HepG2 (cell line): ENCODE data around the gene DPP3. TPM values are rescaled to one million over a fixed set of nuclear protein-coding genes. Genes with fewer than 3 reads are reported as not detected.

Experiments used
- ATAC-seq: fragments of 200-7000 bp; cut with Tn5 transposase; 3 replicates; pipeline ENCODE4 v1.9.1; 2020; ENCODE audit warnings: mild to moderate bottlenecking, moderate library complexity
- BruUV-seq: library from RNA; stranded (reverse); fragments of 400-500 nt; replicated peaks from 2 replicates; lab custom pipeline; 2021; lab: Mats Ljungman, UMichigan
- CTCF ChIA-PET: fragments of 300-600 bp; formaldehyde crosslinking; extraction: SDS; loops from one replicate; lab custom pipeline; 2021; ENCODE audit warnings: low total read pairs, inconsistent platforms, low intra/inter-chr PET ratio; lab: Yijun Ruan, JAX
- POLR2A ChIA-PET: fragments of 350-600 bp; sonication (Branson Sonifier 250); formaldehyde crosslinking; loops from one replicate; lab custom pipeline; 2020; ENCODE audit warnings: antibody characterized with exemption, inconsistent platforms; lab: Yijun Ruan, JAX
- DNase-seq: peaks from one replicate; pipeline ENCODE4 v3.0.0-alpha.2; 2015; ENCODE audit warnings: low spot score
- FAIRE-seq: peaks from 3 replicates; lab custom pipeline; 2011; peaks lifted over from hg19 to GRCh38; lab: Jason Lieb, UNC
- H2AFZ ChIP-seq: one replicate; pipeline ENCODE4 v1.6.1; 2011; ENCODE audit warnings: low read length, inconsistent platforms
- H3K27ac ChIP-seq: fragments of 300-600 bp; 3 replicates; pipeline ENCODE4 v1.8.0; 2011; ENCODE audit warnings: mixed run types, mild to moderate bottlenecking, mixed read lengths, low read length, inconsistent platforms; ENCODE audit not compliant: insufficient read depth; ENCODE audit errors: extremely low read length
- H3K27me3 ChIP-seq, 2 experiments: fragments of 200-600 bp in 1 of 2; 2 replicates in 1 of 2; 3 replicates in 1 of 2; pipeline versions ENCODE4 v1.6.0 to v1.8.0; 2011; ENCODE audit warnings: low read length in 2 of 2, mild to moderate bottlenecking in 2 of 2, moderate library complexity in 2 of 2, inconsistent platforms in 1 of 2; ENCODE audit not compliant: insufficient read depth in 2 of 2, control insufficient read depth in 1 of 2
- H3K36me3 ChIP-seq, 2 experiments: fragments of 200-600 bp in 1 of 2; replicated peaks in 1 of 2; 2 replicates in 1 of 2; 3 replicates in 1 of 2; pipeline versions ENCODE4 v1.5.1 to v1.8.0; 2011; ENCODE audit warnings: low read length in 2 of 2, inconsistent platforms in 1 of 2; ENCODE audit not compliant: insufficient read depth in 2 of 2, control insufficient read depth in 1 of 2
- H3K4me1 ChIP-seq: 2 replicates; pipeline ENCODE4 v1.5.1; 2012; ENCODE audit warnings: low read length, inconsistent platforms; ENCODE audit not compliant: insufficient read depth
- H3K4me2 ChIP-seq: 2 replicates; pipeline ENCODE4 v1.6.0; 2011; ENCODE audit warnings: low read depth, low read length, inconsistent platforms
- H3K4me3 ChIP-seq, 3 experiments: fragments of 200-600 bp in 1 of 3; sonication (generic), shearing (Covaris generic) in 1 of 3; replicated peaks in 1 of 3; 2 replicates each; pipeline ENCODE4 v1.5.1; 2011 to 2016; ENCODE audit warnings: low read length in 3 of 3, inconsistent platforms in 2 of 3, low read depth in 2 of 3, mild to moderate bottlenecking in 2 of 3, control low read depth in 1 of 3, mixed read lengths in 1 of 3; ENCODE audit not compliant: insufficient read depth in 1 of 3
- H3K79me2 ChIP-seq: one replicate; pipeline ENCODE4 v1.6.1; 2011; ENCODE audit warnings: low read length, inconsistent platforms; ENCODE audit not compliant: insufficient read depth
- H3K9ac ChIP-seq: 2 replicates; pipeline ENCODE4 v1.6.0; 2011; ENCODE audit warnings: mild to moderate bottlenecking, low read depth, low read length, inconsistent platforms; ENCODE audit not compliant: insufficient read depth
- H3K9me3 ChIP-seq: 2 replicates; pipeline ENCODE4 v1.5.1; 2012; ENCODE audit warnings: mild to moderate bottlenecking, low read length
- H4K20me1 ChIP-seq: 2 replicates; pipeline ENCODE4 v1.6.0; 2011; ENCODE audit warnings: inconsistent platforms, mild to moderate bottlenecking, low read length, moderate library complexity; ENCODE audit not compliant: insufficient read depth
- AGO1 ChIP-seq: fragments of 200-400 bp; formaldehyde crosslinking; IDR thresholded peaks from 2 replicates; pipeline ENCODE4 v1.6.1; 2017; ENCODE audit warnings: mild to moderate bottlenecking, low read depth, low read length, moderate library complexity; ENCODE audit not compliant: poor library complexity, severe bottlenecking
- CBX1 ChIP-seq: IDR thresholded peaks from one replicate; pipeline ENCODE4 v1.6.1; 2016; ENCODE audit warnings: antibody characterized with exemption, low read depth
- CTCF ChIP-seq: sonication (generic); formaldehyde crosslinking; IDR thresholded peaks from 2 replicates; pipeline ENCODE4 v1.5.0; 2020; ENCODE audit warnings: mild to moderate bottlenecking, missing genetic modification reagents, moderate library complexity
- ELK4 ChIP-seq: sonication (generic); formaldehyde crosslinking; IDR thresholded peaks from 2 replicates; pipeline ENCODE4 v1.9.0; 2021; ENCODE audit warnings: missing genetic modification reagents, borderline replicate concordance
- GATAD2A ChIP-seq: IDR thresholded peaks from 2 replicates; pipeline ENCODE4 v1.6.1; 2016
- KMT2A ChIP-seq: sonication (generic); formaldehyde crosslinking; IDR thresholded peaks from 2 replicates; pipeline ENCODE4 v1.4.0; 2020; ENCODE audit warnings: missing genetic modification reagents
- PRDM15 ChIP-seq: sonication (generic); formaldehyde crosslinking; IDR thresholded peaks from 2 replicates; pipeline ENCODE4 v1.4.0; 2020; ENCODE audit warnings: missing genetic modification reagents
- RFX5 ChIP-seq: IDR thresholded peaks from 2 replicates; pipeline ENCODE4 v1.6.1; 2011; ENCODE audit warnings: low read depth, low read length, improper control_type of control experiment
- ZC3H13 ChIP-seq: sonication (generic); formaldehyde crosslinking; IDR thresholded peaks from 2 replicates; pipeline ENCODE4 v1.8.1; 2023; ENCODE audit warnings: mild to moderate bottlenecking, missing genetic modification reagents, moderate library complexity
- ZNF235 ChIP-seq: sonication (generic); formaldehyde crosslinking; IDR thresholded peaks from 2 replicates; pipeline ENCODE4 v1.8.1; 2023; ENCODE audit warnings: mild to moderate bottlenecking, missing genetic modification reagents, borderline replicate concordance
- ZNF251 ChIP-seq: sonication (generic); formaldehyde crosslinking; IDR thresholded peaks from 2 replicates; pipeline ENCODE4 v1.9.0; 2021; ENCODE audit warnings: mild to moderate bottlenecking, missing genetic modification reagents
- ZNF282 ChIP-seq: fragments of 450-650 bp; IDR thresholded peaks from 2 replicates; pipeline ENCODE4 v1.6.1; 2018; ENCODE audit not compliant: partially characterized antibody
- ZNF543 ChIP-seq: sonication (generic); formaldehyde crosslinking; IDR thresholded peaks from 2 replicates; pipeline ENCODE4 v1.4.0; 2020; ENCODE audit warnings: mild to moderate bottlenecking, missing genetic modification reagents
- ZNF878 ChIP-seq: sonication (generic); formaldehyde crosslinking; IDR thresholded peaks from 2 replicates; pipeline ENCODE4 v1.8.1; 2023; ENCODE audit warnings: mild to moderate bottlenecking, missing genetic modification reagents, moderate library complexity
- WGBS: methylation state at CpG from one replicate; pipeline ENCODE4 v1.1.6; 2017; ENCODE audit warnings: low lambda C conversion rate; 5-methylcytosine and 5-hydroxymethylcytosine counted together
- in situ Hi-C: cut with HindIII; loops from 2 replicates; pipeline ENCODE4 v1.10.0; 2017; ENCODE audit warnings: low pct_unique_long_range_greater_than_20kb; ENCODE audit not compliant: extremely low pct_ligation_motif_present
- intact Hi-C: fragments of 100-400 bp; cut with micrococcal nuclease; formaldehyde crosslinking; loops from one replicate; pipeline ENCODE4 v1.10.0; 2022; ENCODE audit not compliant: unreplicated experiment
- polyA plus RNA-seq, 8 experiments: library from polyadenylated mRNA; depleted of rRNA in 3 of 8; stranded (reverse) in 7 of 8; unstranded in 1 of 8; fragments of >200 nt; fragmentation: Illumina TruSeq in 4 of 8; extraction: Trizol in 4 of 8; gene quantifications; 2 replicates each; pipeline versions ENCODE4 v1.2.1 to v1.2.3, GENCODE V29; 2011 to 2016; ENCODE audit warnings: low read depth in 4 of 8, missing spikeins in 1 of 8, mixed read lengths in 1 of 8; ENCODE audit not compliant: insufficient read depth in 1 of 8
- total RNA-seq, 5 experiments: library from RNA; depleted of rRNA; stranded (reverse); fragments of >200 nt; fragmentation: Illumina TruSeq; extraction: Trizol; gene quantifications; 2 replicates each; pipeline ENCODE4 v1.2.3, GENCODE V29; 2016; ENCODE audit warnings: low read depth in 1 of 5

Gene DPP3
- total and polyA plus RNA-seq, 2 of the 13 experiments (the other 11 are each of a cell fraction or from before 2014, with no cell fraction given) = 38.4 to 59.8 TPM

GRCh38 chr11:66476173-66476840, 3.9 kb upstream of the DPP3 start (continued):
- 0 out of 2 replicates have a peak, but pooled peaks have one; percentile 6 for TF ChIP-seq CTCF (CRISPR knock-in tag)
- TF ChIP-seq ZNF235 = no peak
- TF ChIP-seq ELK4 (CRISPR knock-in tag) = no peak
- no peak for TF ChIP-seq KMT2A (CRISPR knock-in tag)
- no peak for TF ChIP-seq GATAD2A
- no peak for TF ChIP-seq ZNF251 (CRISPR knock-in tag)
- TF ChIP-seq AGO1 = peak; percentile 40
- TF ChIP-seq CBX1 = no peak
- TF ChIP-seq RFX5 = no peak
- no peak for TF ChIP-seq ZNF282

GRCh38 chr11:66476841-66477251, 3.4 kb upstream of the DPP3 start:
- WGBS = 71% methylated on average over 9 of the region's 9 CpGs
- Histone ChIP-seq H3K79me2 (peaks cover 2% of the 10 kb centered on the region), H3K27ac (no peak overlapping the region), H4K20me1 (no peaks in the 10 kb centered on the region), H3K36me3 (peaks cover 0 to 2% of the 10 kb centered on the region in 2 experiments; a peak in 3 of 5 replicates), H3K9ac (no peak overlapping the region), H3K27me3 (no peaks in the 10 kb centered on the region), H3K4me3 (no peak overlapping the region), H3K9me3 (no peaks in the 10 kb centered on the region), H2AFZ (no peak overlapping the region), H3K4me1 (peaks cover 24% of the 10 kb centered on the region), H3K4me2 (no peak overlapping the region)
- intact Hi-C loops (no loop called here), in situ Hi-C loops (no loop called here)
- ChIA-PET POLR2A (no interaction called here), CTCF (interaction anchor here (1.3 kb wide), 1 partner anchor 68 kb away, joined by 7 read pairs; no protein-coding TSS in a partner anchor)
- BruUV-seq = no TSS peak
- DNase-seq = no peak
- ATAC-seq = no peak
- no peak for FAIRE-seq
- TF ChIP-seq ZC3H13 (CRISPR knock-in tag) = 0 out of 2 replicates have a peak, but pooled peaks have one; percentile 17
- no peak for TF ChIP-seq ZNF543
- peak; percentile 78 for TF ChIP-seq PRDM15
- TF ChIP-seq ZNF878 (CRISPR knock-in tag) = no peak
